Inferior parietal cortex (tissue), 1 donor: Measurements from ENCODE around the gene RAP2B.
A peak's percentile ranks its signal among the peaks of the same experiment; 100 is the strongest.
"Not testable (repeated sequence)": the region's sequence is repeated elsewhere in the genome, so short reads cannot be mapped to it uniquely, and the experiment has no call there.

Experiments
- DNase-seq: peaks from one replicate; pipeline ENCODE4 v3.0.0-alpha.2; 2016; ENCODE audit errors: extremely low spot score

The RAP2B gene

DNA sequence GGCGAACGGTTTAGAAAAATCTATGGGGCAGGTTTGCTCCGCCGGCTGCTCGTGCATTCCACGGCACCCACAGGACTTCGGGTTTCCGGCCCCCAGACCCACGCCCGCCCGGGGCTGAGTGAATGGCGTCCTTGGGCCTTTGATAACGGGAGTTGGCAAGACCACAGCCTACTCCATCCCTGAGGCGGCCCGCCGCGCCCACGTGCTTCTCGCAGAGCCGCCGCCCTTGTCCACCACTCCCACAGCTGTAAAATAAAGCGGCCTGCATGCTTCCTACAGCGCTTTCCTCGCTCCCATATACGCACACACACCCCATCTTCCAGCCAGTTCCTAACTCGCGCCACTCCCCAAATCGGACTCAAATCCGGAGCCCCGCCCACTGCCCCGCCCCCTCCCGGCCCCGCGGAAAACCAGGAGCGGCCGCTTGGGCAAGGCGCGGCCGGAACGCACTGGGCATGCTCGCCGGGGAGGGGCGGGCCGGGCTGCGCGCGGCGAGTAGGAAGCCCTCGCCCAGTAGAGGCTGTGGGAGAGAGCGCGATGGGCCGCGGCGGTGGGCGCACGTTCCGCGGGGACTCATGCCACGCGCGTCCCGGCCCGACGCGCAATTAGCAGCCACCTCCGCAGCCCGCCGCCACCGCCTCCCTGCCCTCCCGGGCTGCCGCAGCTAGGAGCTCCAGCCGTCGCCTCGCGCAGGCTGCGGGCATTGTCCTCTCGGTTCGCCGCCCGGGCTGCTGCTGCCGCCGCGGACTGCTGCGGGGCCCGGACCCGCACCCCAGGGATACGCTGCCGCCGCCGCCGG lies at the start of gene RAP2B:
RAP2B (plus strand) TSS at position 513 of the 799 bp plus-strand sequence. CDS start 468 bp downstream, outside the sequence.
- peak; percentile 88 for DNase-seq

DNA sequence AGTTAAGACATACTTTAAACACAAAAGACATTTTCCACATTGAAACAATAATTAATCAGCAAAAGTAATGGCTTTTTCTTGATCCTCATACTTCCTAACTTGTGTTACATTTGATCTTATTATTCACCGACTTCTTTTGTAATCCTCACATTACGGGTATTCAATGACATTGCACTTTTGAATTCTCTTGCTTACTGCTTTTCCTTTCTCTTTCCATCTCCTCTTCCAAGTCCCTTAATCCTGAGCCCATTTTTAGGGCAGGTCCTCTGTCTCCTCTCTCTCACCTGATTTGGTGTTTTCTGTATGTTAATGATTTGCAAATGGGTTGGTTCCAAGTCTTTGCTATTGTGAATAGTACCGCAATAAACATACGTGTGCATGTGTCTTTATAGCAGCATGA lies 48.5 kb upstream of the RAP2B start:
- no peak for DNase-seq

DNA sequence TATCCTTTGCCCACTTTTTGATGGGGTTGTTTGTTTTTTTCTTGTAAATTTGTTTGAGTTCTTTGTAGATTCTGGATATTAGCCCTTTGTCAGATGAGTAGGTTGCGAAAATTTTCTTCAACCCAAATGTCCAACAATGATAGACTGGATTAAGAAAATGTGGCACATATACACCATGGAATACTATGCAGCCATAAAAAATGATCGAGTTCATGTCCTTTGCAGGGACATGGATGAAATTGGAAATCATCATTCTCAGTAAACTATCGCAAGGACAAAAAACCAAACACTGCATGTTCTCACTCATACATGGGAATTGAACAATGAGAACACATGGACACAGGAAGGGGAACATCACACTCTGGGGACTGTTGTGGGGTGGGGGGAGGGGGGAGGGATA lies 47.8 kb upstream of the RAP2B start:
- not testable (repeated sequence) for DNase-seq

DNA sequence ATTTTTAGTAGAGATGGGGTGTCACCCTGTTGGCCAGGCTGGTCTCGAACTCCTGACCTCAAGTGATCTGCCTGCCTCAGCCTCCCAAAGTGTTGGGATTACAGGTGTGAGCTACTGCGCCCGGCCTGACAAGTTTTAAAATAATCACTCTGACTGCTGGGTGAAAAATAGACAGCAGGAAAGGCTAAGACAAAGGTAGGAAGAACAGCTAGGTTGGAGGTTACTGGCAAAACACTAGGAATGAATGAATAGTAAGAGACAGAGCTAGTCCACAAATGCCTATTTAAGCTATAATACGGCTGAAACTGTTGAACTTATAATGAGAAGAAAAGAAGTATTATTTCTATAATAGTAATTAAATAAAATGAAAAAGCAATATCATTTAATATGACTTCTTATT lies 46.7 kb upstream of the RAP2B start:
- DNase-seq, result no peak

DNA sequence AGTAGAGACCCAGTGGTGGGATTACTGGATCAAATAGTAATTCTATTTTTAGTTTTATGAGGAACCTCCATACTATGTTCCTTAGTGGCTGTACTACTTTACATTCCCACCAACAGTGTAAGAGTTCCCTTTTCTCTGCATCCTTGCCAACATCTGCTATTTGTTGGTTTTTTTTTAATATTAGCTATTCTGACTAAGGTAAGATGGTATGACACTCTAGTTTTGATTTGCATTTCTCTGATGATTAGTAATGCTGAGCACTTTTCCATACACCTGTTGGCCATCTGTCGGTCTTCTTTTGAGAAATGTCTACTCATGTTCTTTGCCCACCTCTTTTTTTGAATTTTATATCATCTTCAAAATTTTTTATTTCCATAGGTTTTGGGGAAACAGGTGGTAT lies 34.2 kb upstream of the RAP2B start:
- no peak for DNase-seq

DNA sequence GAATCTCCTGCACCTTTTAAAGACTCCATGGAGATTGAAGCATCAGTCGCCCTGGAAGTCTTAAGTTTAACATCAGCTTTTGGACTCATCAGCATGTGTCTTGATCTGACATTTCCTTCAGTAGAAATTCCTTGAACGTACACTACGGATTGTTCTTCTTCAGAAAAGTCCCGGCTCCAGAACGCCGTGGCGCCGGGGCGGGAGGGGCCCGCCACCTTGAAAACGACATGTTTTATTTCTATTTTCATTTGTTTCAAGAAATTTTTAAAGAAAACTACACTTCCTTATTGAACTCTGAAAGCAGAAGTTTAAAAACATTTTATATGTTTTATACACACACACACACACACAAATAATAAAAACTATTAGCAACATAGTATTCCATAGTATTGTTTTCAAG lies 32.6 kb upstream of the RAP2B start:
- no peak for DNase-seq

DNA sequence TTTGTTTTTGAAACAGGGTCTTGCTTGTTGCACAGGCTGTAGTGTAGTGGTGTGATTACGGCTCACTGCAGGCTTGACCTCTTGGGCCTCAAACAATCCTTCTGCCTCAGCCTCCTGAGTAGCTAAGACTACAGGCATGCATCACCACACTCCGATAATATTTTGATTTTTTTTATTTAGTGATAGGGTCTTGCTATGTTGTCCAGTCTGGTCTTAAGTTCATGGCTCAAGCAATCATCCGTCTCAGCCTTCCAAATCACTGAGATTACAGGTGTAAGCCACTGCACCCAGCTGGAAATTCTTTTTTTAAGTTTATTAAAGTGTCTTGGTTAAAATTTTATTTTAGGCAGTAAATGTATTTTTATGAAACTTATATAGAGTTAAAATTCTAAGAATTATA lies 32.2 kb upstream of the RAP2B start:
- no peak for DNase-seq

DNA sequence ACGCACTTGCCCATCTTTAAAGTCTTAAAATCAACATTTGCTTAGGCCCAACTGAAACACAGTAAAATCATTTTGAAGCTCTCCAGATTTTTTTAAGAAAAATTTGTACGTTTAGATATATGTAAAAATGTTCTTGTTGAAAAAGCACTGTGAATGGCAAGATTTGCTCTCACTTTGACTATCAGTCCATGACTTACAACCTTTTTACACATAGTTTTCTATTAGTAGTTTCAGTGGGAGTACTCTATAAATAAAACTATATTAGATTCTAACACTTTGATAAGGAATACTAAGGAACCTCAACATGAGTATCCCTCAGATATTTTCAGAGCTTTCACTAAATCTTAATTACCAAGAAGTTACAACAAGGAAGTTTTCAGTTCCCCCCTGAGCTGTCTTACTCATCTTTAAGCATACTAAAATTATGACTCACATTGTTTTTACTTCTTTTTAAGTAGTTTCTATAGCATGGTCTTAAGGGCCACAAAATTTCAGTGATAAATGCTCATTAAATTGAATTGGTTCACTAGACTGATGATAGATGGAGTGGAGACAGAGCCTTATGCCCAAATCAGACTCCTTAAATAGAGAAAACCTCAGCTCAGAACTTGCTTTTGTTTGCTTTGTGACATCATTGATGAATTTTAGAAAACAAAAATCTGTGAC lies 31.6 kb upstream of the RAP2B start:
- DNase-seq, result no peak

DNA sequence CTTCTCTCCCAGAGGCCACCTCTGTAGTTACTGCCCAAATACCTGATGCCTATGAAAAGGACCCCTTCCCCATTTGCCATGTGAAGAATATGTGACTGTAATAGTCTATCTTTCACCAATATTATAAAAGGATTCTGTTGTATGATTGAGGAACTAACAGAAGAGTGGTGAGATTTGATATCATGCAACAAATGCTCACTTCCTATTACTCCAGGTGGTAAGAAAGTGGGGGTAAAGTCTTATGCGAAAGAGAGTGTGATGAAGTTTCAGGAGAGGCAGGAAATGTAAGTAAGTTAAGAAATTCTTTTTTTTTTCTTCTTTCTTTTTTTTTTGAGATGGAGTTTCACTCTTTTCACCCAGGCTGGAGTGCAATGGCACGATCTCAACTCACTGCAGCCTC lies 24.4 kb upstream of the RAP2B start:
- no peak for DNase-seq

DNA sequence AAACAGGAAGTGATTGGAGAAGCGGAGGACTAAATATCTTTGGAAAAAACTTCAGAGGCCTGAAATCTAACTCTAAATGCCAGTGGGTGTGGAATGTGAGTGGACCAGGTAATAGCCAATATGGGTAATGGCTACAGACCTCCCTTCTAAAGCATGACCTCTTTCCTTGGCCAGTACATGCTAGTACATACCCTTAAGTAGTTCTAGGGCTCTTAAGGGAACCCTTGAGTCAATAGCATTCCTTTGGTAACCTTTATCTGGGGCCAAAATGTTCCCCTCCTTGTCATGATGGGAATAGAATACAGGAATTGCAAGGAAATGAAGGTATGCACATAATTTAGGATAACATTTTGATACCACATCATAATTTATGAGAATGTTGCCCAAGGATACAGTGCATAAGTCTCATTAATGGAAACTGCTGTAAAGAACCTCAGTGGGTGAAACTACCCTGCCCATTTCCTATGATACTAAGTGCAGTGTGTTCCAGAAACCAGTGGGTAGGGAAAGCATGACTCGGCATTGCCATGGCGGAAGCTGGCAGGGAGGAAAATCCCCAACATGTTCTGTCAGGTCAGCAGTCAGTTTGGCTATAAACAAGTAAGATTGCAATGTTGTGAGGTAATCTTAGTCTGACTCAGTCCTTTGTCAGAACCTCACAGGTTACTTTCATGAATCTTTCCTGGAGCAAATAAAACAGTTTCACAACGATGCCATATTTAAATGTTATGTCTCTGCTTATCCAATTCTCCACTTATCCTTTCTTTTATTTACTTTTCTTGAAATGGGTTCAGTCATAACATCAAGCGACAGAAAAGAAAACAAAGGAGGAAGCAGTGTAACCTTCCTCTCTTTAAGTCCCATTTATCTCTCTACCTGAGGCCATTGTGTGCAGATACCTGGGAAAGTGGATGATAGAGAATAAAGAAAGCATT lies 23.5 kb upstream of the RAP2B start:
- no peak for DNase-seq

DNA sequence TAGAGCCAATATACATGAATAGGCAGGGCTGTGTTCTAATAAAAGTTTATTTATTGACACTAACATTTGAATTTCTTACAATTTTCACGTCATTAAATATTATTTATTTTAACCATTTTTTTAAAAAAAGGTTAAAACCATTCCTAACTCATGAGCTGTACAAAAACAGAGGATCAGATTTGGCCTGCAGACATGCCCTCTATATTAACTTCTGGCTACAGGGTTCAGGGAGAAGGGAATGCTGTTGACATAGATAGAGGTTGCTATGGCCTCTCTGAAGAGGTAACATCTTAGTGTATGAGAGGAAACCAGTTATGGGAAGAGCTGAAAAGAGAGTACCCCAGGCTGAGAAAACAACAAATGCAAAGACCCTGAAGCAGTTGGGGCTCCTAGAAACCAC lies 19.1 kb upstream of the RAP2B start:
- no peak for DNase-seq

DNA sequence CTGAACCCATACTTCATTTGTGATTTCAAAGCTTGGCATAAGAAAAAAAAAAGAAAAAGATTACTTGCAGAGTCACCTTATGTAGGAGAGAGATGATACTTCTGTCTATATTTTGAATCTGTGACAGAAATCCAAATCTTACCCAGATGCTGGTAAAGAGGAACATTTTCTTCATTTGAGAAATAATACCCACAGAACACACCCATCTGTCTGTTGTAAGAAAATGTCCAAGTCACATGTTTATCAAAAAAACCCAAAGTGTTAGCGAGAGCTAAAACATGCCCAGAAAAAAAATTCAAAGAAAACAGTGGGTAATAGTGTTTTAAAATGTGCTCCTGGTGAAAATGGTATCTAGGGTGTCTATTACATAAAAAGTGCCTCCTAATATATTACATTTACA lies 18.0 kb upstream of the RAP2B start:
- DNase-seq, result no peak

DNA sequence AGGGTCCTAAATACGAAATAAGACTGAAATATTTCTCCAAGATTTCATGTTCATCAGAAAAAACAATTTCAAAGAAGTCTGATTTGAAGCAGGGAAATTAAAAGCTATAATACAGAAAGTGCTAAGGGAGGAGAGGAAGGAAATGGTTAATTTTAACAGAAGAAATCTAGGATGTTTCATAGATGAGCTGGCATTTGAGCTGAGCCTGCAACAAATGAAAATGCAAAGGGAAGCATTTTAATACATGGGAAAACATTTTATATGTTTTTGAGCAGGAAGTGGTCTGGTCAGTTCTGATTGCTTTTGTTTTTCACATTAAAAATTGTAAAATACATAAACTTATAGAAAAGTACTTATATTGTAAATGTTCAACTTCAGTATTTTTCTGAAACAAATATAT lies 17.2 kb upstream of the RAP2B start:
- no peak for DNase-seq

DNA sequence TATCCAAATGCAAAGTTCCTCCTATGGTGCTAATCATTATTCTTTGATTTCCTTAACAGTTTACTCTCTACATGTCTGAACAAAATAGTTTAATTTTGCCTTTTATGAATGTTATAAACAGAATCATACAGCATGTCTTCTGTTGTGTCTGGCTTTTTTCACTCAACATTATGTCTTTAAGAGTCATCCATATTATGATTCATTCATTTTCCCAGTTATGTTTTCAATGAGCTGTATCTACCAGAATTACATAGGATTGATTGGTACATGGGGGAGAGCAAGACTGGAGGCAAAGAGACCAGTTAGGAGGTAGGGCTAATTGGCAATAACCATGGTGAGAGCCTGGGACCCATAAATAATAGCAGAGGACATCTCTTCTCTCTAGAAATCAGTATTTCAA lies 16.6 kb upstream of the RAP2B start:
- DNase-seq, result no peak

DNA sequence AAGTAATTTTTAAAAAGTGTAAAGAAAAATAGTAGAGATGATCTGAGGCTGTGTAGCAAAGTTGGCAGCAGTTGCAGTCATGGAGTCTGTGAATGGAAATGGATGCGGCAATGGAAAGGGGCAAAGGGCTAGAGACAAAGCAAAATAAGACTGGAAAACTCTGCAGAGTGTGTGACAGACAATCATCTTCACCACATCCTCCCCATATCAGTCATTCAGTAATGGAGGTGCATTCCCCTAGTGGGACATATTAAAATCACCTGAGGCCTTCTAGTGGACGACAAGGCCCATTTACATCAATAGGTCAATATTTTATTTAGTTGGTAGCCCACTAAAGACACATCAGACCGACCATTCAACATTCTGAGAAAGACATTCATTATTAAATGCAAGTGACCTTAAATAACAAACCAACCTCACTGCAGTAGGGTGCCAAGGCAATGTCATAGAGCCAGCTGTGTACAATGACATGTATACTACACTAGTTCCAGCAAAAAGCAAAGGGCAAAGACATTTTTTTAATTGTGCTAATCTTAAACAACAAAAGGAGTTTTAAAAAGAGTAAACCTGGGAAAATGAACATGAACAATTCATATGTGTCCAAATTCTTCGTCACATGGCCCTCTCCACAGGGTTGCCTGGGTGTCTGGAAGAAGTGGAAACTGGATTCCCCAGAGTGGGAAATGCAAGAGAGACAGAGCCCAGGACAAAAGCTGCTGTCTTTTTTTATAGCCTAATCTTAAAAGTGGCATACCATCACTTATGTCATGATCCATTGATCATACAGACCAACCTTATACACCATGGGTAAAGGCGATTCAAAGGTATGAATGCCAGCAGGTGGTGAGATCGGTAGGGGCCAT lies 15.6 kb upstream of the RAP2B start:
- no peak for DNase-seq

DNA sequence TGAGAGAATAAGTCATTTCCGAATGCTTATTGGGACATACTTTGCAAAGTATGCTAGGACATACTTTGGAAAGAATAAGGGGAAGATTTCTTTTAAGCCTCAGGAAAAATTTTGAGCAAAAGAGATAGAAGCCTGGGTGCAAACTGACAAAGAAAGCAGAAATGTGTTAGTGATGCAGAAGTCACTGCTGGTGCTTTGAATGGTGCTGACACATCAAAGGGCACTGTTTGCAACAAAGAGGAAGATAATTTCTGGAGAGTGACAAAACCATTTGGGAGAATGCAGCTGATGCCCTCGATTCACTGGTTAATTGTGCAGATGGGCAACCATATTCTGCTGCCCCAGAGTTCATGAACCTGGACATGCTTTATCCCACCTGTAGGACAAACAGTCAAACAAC lies 11.0 kb upstream of the RAP2B start:
- no peak for DNase-seq

DNA sequence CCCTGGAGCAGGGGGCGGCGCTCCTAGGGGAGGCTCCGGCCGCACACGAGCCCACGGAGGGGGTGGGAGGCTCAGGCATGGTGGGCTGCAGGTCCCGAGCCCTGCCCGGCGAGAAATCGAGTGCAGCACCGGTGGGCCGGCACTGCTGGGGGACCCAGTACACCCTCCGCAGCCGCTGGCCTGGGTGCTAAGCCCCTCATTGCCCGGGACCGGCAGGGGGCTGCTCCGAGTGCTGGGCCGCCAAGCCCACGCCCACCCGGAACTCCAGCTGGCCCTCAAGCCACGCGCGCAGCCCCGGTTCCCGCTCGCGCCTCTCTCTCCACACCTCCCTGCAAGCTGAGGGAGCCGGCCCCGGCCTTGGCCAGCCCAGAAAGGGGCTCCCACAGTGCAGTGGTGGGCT lies 6.2 kb upstream of the RAP2B start:
- not testable (repeated sequence) for DNase-seq

DNA sequence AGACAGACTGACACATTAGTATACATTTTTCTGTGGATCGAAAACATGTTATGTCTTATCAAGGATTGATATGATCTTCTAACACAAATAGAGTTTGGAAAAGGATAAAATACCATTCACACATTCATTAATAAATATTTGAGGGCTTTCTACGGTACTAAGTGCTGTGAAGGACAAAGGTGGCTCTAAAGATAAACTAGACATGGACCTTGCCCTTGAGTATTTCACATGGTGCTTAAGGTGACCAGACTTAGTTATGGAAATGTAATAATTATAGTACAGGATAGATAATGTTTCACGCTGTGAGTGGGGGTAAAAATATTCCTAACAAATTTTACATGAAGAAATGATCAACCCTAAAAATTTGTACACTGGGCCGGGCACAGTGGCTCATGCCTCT lies 3.8 kb upstream of the RAP2B start:
- no peak for DNase-seq

DNA sequence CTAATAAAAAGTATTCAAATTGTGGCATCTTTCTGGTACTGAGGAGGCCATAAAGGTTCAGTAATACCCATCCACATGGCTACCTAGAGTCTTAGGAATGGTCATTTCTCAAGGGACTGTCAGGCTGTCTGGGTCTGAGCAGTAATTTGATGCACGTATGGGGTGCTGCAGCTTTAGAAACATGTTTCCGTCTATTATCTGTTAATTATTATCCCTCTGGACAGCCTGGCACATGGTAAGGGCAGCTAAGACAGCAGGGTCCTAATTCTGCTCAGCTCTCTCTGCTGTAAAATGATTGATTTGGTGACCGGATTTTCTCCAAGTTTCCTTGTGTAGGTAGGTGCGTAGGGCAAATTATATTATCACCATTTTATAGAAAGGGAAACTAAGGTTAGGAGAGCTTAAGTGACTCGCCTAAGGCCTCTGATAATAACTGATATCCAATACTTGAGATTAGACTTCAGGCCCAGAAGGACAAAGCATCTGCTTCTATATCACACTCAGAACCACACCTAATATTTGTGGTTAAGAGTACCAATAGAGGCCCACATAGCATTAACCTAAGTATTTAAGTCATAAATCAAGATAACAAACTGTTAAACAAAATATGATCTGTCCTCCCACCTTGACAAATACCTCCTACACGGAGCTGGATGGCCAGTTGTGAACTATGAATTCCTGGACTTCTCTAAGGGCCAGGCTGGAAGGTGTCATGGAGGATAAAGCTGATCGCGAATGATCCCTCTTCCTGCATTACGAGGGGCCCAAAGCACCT lies 2.9 kb upstream of the RAP2B start:
- no peak for DNase-seq

DNA sequence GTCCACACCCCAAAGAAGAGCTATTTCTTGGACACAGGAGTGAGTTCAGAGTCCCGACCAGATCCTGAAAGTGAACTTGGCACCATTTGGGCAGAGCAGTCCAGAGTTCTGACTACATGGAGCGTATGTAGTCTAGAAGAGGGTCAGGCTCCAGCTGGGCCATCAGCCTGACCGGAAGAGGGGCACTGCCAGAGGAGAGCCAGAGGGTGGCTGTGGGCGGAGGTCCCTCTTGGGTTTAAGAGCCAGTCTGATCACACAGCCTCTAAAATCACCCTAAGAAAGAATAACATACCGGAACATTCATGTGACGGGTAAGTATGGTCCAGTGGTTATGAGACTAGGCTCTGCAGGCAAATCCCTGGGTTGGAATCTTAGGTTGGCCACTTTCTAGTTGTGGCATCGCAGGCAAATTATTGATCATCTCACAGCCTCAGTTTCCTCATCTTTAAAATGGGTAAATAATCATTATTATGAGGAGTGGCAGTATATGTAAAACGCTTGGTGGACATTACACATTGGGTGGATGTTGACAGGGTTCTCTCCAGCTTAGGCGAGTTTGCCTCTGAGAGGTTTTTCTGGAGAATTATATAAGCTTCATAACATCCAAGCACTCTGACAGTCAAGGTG lies 2.1 kb upstream of the RAP2B start:
- DNase-seq, result no peak
